GM12878 (cell line): Measurements from ENCODE around the gene MRPS27. TPM values are rescaled to one million over a fixed set of nuclear protein-coding genes. Genes with fewer than 3 reads are reported as not detected.

Source experiments
- ATAC-seq: fragments of 200-7000 bp; cut with Tn5 transposase; 3 replicates; pipeline ENCODE4 v1.9.1; 2020; ENCODE audit warnings: mild to moderate bottlenecking, moderate library complexity
- BruUV-seq: library from RNA; stranded (reverse); fragments of 400-500 nt; replicated peaks from 2 replicates; lab custom pipeline; 2021; lab: Mats Ljungman, UMichigan
- CTCF ChIA-PET: fragments of 300-600 bp; sonication (Branson Sonifier 250); formaldehyde crosslinking; extraction: SDS; loops from one replicate; lab custom pipeline; 2021; ENCODE audit warnings: inconsistent platforms; lab: Yijun Ruan, JAX
- POLR2A ChIA-PET: fragments of 350-600 bp; formaldehyde crosslinking; extraction: SDS; loops from one replicate; lab custom pipeline; 2021; ENCODE audit warnings: inconsistent platforms; lab: Charles Lee
- RAD21 ChIA-PET: fragments of 300-600 bp; sonication (Branson Sonifier 250); formaldehyde crosslinking; loops from one replicate; lab custom pipeline; 2023; ENCODE audit warnings: antibody characterized with exemption; ENCODE audit not compliant: unreplicated experiment; lab: Charles Lee
- SMC1A ChIA-PET: fragments of 300-600 bp; sonication (Branson Sonifier 250); formaldehyde crosslinking; loops from one replicate; lab custom pipeline; 2023; ENCODE audit not compliant: unreplicated experiment, uncharacterized antibody; lab: Charles Lee
- DNase-seq: peaks from one replicate; pipeline ENCODE4 v3.0.0-alpha.2; 2011; ENCODE audit warnings: low read depth, low spot score
- FAIRE-seq: peaks from 3 replicates; lab custom pipeline; 2011; peaks lifted over from hg19 to GRCh38; lab: Jason Lieb, UNC
- H2AFZ ChIP-seq: 2 replicates; pipeline ENCODE4 v1.6.0; 2011; ENCODE audit warnings: low read depth, low read length, control low read depth; ENCODE audit not compliant: control insufficient read depth
- H3K27ac ChIP-seq: 2 replicates; pipeline ENCODE4 v1.5.1; 2011; ENCODE audit warnings: control low read depth; ENCODE audit not compliant: control insufficient read depth, insufficient read depth
- H3K27me3 ChIP-seq, 2 experiments: replicated peaks in 1 of 2; 2 replicates each; pipeline versions ENCODE4 v1.6.0 to v1.6.1; 2011; ENCODE audit warnings: low read length in 1 of 2; ENCODE audit not compliant: control insufficient read depth in 2 of 2, insufficient read depth in 2 of 2
- H3K36me3 ChIP-seq, 2 experiments: 2 replicates each; pipeline ENCODE4 v1.5.1; 2011; ENCODE audit warnings: low read length in 1 of 2; ENCODE audit not compliant: control insufficient read depth in 2 of 2, insufficient read depth in 2 of 2
- H3K4me1 ChIP-seq: 2 replicates; pipeline ENCODE4 v1.6.1; 2011; ENCODE audit warnings: mild to moderate bottlenecking, low read length, moderate library complexity, mixed read lengths; ENCODE audit not compliant: control insufficient read depth, insufficient read depth
- H3K4me2 ChIP-seq: 2 replicates; pipeline ENCODE4 v1.6.0; 2011; ENCODE audit warnings: control low read depth; ENCODE audit not compliant: control insufficient read depth, insufficient read depth
- H3K4me3 ChIP-seq: fragments of 200-600 bp; sonication (generic); 2 replicates; pipeline ENCODE4 v1.5.1; 2016
- H3K79me2 ChIP-seq: 2 replicates; pipeline ENCODE4 v1.6.0; 2011; ENCODE audit warnings: low read length; ENCODE audit not compliant: control insufficient read depth, insufficient read depth
- H3K9ac ChIP-seq: 2 replicates; pipeline ENCODE4 v1.8.0; 2011; ENCODE audit warnings: low read length, control low read depth, mixed read lengths; ENCODE audit not compliant: control insufficient read depth, insufficient read depth
- H3K9me3 ChIP-seq: replicated peaks from 3 replicates; pipeline ENCODE4 v1.5.1; 2011; ENCODE audit warnings: mild to moderate bottlenecking, low read length; ENCODE audit not compliant: control insufficient read depth, insufficient read depth
- H4K20me1 ChIP-seq: 2 replicates; pipeline ENCODE4 v1.6.0; 2011; ENCODE audit not compliant: control insufficient read depth, insufficient read depth
- E2F4 ChIP-seq: IDR thresholded peaks from 2 replicates; pipeline ENCODE4 v1.6.1; 2012; ENCODE audit warnings: low read depth, low read length, improper control_type of control experiment
- EED ChIP-seq: sonication (generic); IDR thresholded peaks from 2 replicates; pipeline ENCODE4 v1.6.1; 2016; ENCODE audit warnings: antibody characterized with exemption, low read depth
- ESRRA ChIP-seq: IDR thresholded peaks from 2 replicates; pipeline ENCODE4 v1.6.1; 2012; ENCODE audit warnings: mild to moderate bottlenecking, low read length, improper control_type of control experiment
- FOS ChIP-seq: IDR thresholded peaks from 3 replicates; pipeline ENCODE4 v1.6.1; 2011; ENCODE audit warnings: borderline replicate concordance; ENCODE audit not compliant: insufficient read length; ENCODE audit errors: extremely low read depth
- MEF2A ChIP-seq: IDR thresholded peaks from 2 replicates; pipeline ENCODE4 v1.6.1; 2011; ENCODE audit warnings: low read depth, mild to moderate bottlenecking, low read length, moderate library complexity; ENCODE audit not compliant: insufficient read depth
- MEF2B ChIP-seq: fragments of 450-650 bp; IDR thresholded peaks from 2 replicates; pipeline ENCODE4 v1.6.1; 2018; ENCODE audit warnings: mild to moderate bottlenecking, moderate library complexity; ENCODE audit not compliant: partially characterized antibody, poor library complexity, severe bottlenecking
- MYC ChIP-seq: IDR thresholded peaks from 2 replicates; pipeline ENCODE4 v1.6.1; 2011; ENCODE audit warnings: mild to moderate bottlenecking, low read length, moderate library complexity, inconsistent platforms; ENCODE audit not compliant: insufficient read depth, insufficient replicate concordance, insufficient read length, severe bottlenecking
- NR2C2 ChIP-seq: IDR thresholded peaks from 2 replicates; pipeline ENCODE4 v1.6.1; 2011; ENCODE audit warnings: borderline replicate concordance, low read depth; ENCODE audit not compliant: control insufficient read depth, insufficient read length
- RAD21 ChIP-seq: IDR thresholded peaks from 2 replicates; pipeline ENCODE4 v1.6.1; 2011; ENCODE audit warnings: mild to moderate bottlenecking, low read depth, low read length, moderate library complexity; ENCODE audit not compliant: insufficient read depth
- RELA ChIP-seq: fragments of 450-650 bp; IDR thresholded peaks from 2 replicates; pipeline ENCODE4 v1.8.0; 2014; ENCODE audit warnings: borderline replicate concordance; ENCODE audit not compliant: partially characterized antibody
- TARDBP ChIP-seq: IDR thresholded peaks from 2 replicates; pipeline ENCODE4 v1.6.1; 2016; ENCODE audit warnings: borderline replicate concordance
- WGBS: methylation state at CpG from one replicate; pipeline ENCODE4 v1.1.6; 2016; ENCODE audit warnings: low lambda C conversion rate; ENCODE audit not compliant: insufficient replicate concordance, insufficient coverage; ENCODE audit errors: missing lambda C conversion rate; 5-methylcytosine and 5-hydroxymethylcytosine counted together
- in situ Hi-C: fragments of 300-500 bp; cut with MboI; formaldehyde crosslinking; loops from 9 replicates; pipeline ENCODE4 v1.14.3; 2018; ENCODE audit warnings: mixed read lengths
- intact Hi-C: fragments of 100-400 bp; cut with micrococcal nuclease; formaldehyde crosslinking; loops from one replicate; pipeline ENCODE4 v1.14.2; 2022; ENCODE audit not compliant: unreplicated experiment
- polyA plus RNA-seq, 11 experiments: library from polyadenylated mRNA; depleted of rRNA in 4 of 11; unstranded in 6 of 11; stranded (reverse) in 5 of 11; fragments of >200 nt; fragmentation: Nextera tagmentation in 4 of 11; fragmentation: Illumina TruSeq in 1 of 11; extraction: Ambion mirVana in 4 of 11; extraction: Trizol in 1 of 11; gene quantifications; 1 replicate in 1 of 11; 2 replicates in 10 of 11; pipeline versions ENCODE4 v1.2.1 to v1.2.3, GENCODE V29; 2011 to 2016; ENCODE audit warnings: inconsistent platforms in 2 of 11, missing spikeins in 2 of 11, low read depth in 1 of 11
- total RNA-seq, 4 experiments: library from RNA; depleted of rRNA in 3 of 4; stranded (reverse); fragments of >200 nt in 3 of 4; fragmentation: Illumina TruSeq in 1 of 4; extraction: Trizol in 1 of 4; gene quantifications; 2 replicates each; pipeline versions ENCODE4 v1.2.1 to v1.2.3, GENCODE V29; 2013 to 2021
- TF ChIP-seq, protein P1 (sequence below): IDR thresholded peaks from 2 replicates; pipeline ENCODE4 v1.6.1; 2011; ENCODE audit warnings: borderline replicate concordance, low read depth, mild to moderate bottlenecking, moderate library complexity, low read length; ENCODE audit not compliant: insufficient read depth, poor library complexity, severe bottlenecking
- TF ChIP-seq, protein P2 (sequence below): fragments of 450-650 bp; IDR thresholded peaks from 2 replicates; pipeline ENCODE4 v1.6.1; 2017; ENCODE audit warnings: mild to moderate bottlenecking
- TF ChIP-seq, protein P3 (sequence below): fragments of 450-650 bp; conservative IDR thresholded peaks from 2 replicates; pipeline ENCODE4 v1.6.1; 2017; ENCODE audit warnings: mild to moderate bottlenecking, moderate library complexity

Gene MRPS27
- total and polyA plus RNA-seq, 10 of the 15 experiments (the other 5 are each of a cell fraction or from before 2014, with no cell fraction given) = 61.0 to 128 (median 93.0) TPM

DNA sequence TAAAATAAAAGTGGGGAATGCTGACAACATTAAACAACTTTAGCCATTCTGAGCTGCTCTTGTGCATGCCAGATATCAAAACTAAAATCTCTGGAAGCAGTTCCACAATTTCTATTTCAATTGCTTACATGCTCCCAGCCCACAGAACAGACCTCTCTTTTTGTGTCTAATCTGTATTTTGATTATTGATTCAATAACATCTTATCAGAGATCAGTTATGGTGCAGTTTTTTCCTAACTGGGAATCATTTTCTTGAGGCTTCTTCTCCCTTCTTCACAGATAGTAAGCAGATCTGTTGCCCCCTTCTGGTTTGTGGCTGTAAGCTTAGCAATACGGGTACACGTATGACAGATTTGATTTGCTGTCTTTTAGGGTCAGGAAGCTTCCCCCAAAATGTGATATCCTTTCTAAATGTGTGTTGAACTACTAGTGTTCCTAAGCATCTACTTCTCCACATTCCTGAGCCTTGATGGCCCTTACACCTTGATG, 39.4 kb downstream of the MRPS27 start (continued):
- TF ChIP-seq, protein P1, sequence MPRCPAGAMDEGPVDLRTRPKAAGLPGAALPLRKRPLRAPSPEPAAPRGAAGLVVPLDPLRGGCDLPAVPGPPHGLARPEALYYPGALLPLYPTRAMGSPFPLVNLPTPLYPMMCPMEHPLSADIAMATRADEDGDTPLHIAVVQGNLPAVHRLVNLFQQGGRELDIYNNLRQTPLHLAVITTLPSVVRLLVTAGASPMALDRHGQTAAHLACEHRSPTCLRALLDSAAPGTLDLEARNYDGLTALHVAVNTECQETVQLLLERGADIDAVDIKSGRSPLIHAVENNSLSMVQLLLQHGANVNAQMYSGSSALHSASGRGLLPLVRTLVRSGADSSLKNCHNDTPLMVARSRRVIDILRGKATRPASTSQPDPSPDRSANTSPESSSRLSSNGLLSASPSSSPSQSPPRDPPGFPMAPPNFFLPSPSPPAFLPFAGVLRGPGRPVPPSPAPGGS = no peak
- TF ChIP-seq, protein P2, sequence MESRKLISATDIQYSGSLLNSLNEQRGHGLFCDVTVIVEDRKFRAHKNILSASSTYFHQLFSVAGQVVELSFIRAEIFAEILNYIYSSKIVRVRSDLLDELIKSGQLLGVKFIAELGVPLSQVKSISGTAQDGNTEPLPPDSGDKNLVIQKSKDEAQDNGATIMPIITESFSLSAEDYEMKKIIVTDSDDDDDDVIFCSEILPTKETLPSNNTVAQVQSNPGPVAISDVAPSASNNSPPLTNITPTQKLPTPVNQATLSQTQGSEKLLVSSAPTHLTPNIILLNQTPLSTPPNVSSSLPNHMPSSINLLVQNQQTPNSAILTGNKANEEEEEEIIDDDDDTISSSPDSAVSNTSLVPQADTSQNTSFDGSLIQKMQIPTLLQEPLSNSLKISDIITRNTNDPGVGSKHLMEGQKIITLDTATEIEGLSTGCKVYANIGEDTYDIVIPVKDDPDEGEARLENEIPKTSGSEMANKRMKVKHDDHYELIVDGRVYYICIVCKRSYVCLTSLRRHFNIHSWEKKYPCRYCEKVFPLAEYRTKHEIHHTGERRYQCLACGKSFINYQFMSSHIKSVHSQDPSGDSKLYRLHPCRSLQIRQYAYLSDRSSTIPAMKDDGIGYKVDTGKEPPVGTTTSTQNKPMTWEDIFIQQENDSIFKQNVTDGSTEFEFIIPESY = no peak
- TF ChIP-seq RAD21 (peak; percentile 29; the same call in 1 of the 2 replicates), ESRRA (no peak)

GRCh38 chr5:72276219-72276752, 43.8 kb downstream of the MRPS27 start:
- in situ Hi-C loops = no loop called here
- BruUV-seq = no TSS peak
- intact Hi-C loops = no loop called here
- Histone ChIP-seq H3K4me2 (no peak overlapping the region), H4K20me1 (no peaks in the 10 kb centered on the region), H3K4me1 (no peaks in the 10 kb centered on the region), H3K9me3 (no peaks in the 10 kb centered on the region; the same call in 2 of the 3 replicates), H3K9ac (no peak overlapping the region), H3K36me3 (peaks cover 0 to 11% of the 10 kb centered on the region in 2 experiments; a peak in 2 of 4 replicates), H2AFZ (no peak overlapping the region), H3K27me3 (no peaks in the 10 kb centered on the region), H3K4me3 (no peak overlapping the region), H3K27ac (no peak overlapping the region), H3K79me2 (no peaks in the 10 kb centered on the region)
- ATAC-seq = no peak
- FAIRE-seq = no peak
- ChIA-PET POLR2A (interaction anchor here (0.7 kb wide), 1 partner anchor 16 kb away, joined by 4 read pairs; no protein-coding TSS in a partner anchor), SMC1A (no interaction called here), RAD21 (interaction anchor here (0.6 kb wide), 1 partner anchor 484 kb away, joined by 3 read pairs; no protein-coding TSS in a partner anchor), CTCF (interaction anchor here (1.1 kb wide), 1 partner anchor 32 kb away, joined by 3 read pairs; no protein-coding TSS in a partner anchor)
- DNase-seq = no peak
- 96% methylated on average over 3 of the region's 3 CpGs for WGBS
- TF ChIP-seq MEF2A (no peak), MYC (no peak), EED (no peak), TARDBP (no peak), FOS (no peak), MEF2B (no peak), RELA (no peak), NR2C2 (no peak), E2F4 (no peak)
- TF ChIP-seq, protein P3, sequence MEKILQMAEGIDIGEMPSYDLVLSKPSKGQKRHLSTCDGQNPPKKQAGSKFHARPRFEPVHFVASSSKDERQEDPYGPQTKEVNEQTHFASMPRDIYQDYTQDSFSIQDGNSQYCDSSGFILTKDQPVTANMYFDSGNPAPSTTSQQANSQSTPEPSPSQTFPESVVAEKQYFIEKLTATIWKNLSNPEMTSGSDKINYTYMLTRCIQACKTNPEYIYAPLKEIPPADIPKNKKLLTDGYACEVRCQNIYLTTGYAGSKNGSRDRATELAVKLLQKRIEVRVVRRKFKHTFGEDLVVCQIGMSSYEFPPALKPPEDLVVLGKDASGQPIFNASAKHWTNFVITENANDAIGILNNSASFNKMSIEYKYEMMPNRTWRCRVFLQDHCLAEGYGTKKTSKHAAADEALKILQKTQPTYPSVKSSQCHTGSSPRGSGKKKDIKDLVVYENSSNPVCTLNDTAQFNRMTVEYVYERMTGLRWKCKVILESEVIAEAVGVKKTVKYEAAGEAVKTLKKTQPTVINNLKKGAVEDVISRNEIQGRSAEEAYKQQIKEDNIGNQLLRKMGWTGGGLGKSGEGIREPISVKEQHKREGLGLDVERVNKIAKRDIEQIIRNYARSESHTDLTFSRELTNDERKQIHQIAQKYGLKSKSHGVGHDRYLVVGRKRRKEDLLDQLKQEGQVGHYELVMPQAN = no peak
